ENCODE data around the gene KMT2D. TPM values are rescaled to one million over a fixed set of nuclear protein-coding genes. Genes with fewer than 3 reads are reported as not detected.

Gene KMT2D
- total RNA-seq, 4 donors from 2014 or later: 29.4 to 67.9 (median 47.9) TPM

GRCh38 chr12:49015196-49015595 is 45.4 kb downstream of the KMT2D start:
- Histone ChIP-seq H3K4me3 (no peak overlapping the region), H3K36me3 (peaks cover 3 to 32% (median 11%) of the 10 kb centered on the region in 3 donors), H3K9me3 (no peaks in the 10 kb centered on the region), H3K4me1 (peaks cover 8 to 28% (median 16%) of the 10 kb centered on the region in 3 donors), H3K27me3 (no peaks in the 10 kb centered on the region), H3K27ac (no peak overlapping the region)
- DNase-seq: no peak
- intact Hi-C loops (cut with DNase I): no loop called here
- TF ChIP-seq, protein P1, sequence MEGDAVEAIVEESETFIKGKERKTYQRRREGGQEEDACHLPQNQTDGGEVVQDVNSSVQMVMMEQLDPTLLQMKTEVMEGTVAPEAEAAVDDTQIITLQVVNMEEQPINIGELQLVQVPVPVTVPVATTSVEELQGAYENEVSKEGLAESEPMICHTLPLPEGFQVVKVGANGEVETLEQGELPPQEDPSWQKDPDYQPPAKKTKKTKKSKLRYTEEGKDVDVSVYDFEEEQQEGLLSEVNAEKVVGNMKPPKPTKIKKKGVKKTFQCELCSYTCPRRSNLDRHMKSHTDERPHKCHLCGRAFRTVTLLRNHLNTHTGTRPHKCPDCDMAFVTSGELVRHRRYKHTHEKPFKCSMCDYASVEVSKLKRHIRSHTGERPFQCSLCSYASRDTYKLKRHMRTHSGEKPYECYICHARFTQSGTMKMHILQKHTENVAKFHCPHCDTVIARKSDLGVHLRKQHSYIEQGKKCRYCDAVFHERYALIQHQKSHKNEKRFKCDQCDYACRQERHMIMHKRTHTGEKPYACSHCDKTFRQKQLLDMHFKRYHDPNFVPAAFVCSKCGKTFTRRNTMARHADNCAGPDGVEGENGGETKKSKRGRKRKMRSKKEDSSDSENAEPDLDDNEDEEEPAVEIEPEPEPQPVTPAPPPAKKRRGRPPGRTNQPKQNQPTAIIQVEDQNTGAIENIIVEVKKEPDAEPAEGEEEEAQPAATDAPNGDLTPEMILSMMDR (IDR thresholded peaks at IDR 0.05): no peak
- no peak for TF ChIP-seq POLR2A (IDR thresholded peaks at IDR 0.05)
- WGBS, 2 donors: 75 to 92% methylated on average over 1 of the region's 1 CpG

GRCh38 chr12:49014547-49014946 is 46.0 kb downstream of the KMT2D start:
- no peak for DNase-seq
- Histone ChIP-seq H3K4me1 (peaks cover 8 to 23% (median 15%) of the 10 kb centered on the region in 3 donors), H3K4me3 (no peak overlapping the region), H3K27ac (no peak overlapping the region), H3K9me3 (no peaks in the 10 kb centered on the region), H3K27me3 (no peaks in the 10 kb centered on the region), H3K36me3 (peaks cover 3 to 36% (median 14%) of the 10 kb centered on the region in 3 donors)
- TF ChIP-seq, protein P1 (IDR thresholded peaks at IDR 0.05): no peak
- no peak for TF ChIP-seq POLR2A (IDR thresholded peaks at IDR 0.05)
- intact Hi-C loops (cut with DNase I): no loop called here
- WGBS, 2 donors: 43 to 50% methylated on average over 1 of the region's 1 CpG

DNA sequence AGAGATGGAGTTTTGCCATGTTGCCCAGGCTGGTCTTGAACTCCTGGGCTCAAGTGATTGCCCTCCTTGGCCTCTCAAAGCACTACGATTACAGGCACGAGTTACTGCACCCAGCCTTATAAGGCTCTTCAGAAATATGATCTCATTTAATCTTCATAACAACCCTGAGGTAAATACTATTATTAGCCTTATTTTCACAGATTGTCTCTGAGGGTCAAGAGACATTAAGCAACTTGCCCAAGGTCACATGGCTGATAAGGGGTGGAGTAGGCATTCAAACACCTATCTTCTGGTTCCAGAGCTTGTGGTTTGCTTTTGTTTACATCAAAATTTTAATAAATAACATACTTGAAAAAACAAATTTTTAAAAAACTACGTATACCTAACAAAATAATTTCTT is 47.2 kb downstream of the KMT2D start:
- Histone ChIP-seq H3K27ac (no peak overlapping the region), H3K36me3 (peaks cover 3 to 48% (median 14%) of the 10 kb centered on the region in 3 donors), H3K4me3 (no peak overlapping the region), H3K4me1 (peaks cover 8 to 17% (median 8%) of the 10 kb centered on the region in 3 donors), H3K9me3 (no peaks in the 10 kb centered on the region), H3K27me3 (no peaks in the 10 kb centered on the region)
- DNase-seq: no peak
- 89 to 94% methylated on average over 3 of the region's 3 CpGs for WGBS, 2 donors
- intact Hi-C loops (cut with DNase I): no loop called here
- TF ChIP-seq, protein P1 (IDR thresholded peaks at IDR 0.05): no peak
- no peak for TF ChIP-seq POLR2A (IDR thresholded peaks at IDR 0.05)

DNA sequence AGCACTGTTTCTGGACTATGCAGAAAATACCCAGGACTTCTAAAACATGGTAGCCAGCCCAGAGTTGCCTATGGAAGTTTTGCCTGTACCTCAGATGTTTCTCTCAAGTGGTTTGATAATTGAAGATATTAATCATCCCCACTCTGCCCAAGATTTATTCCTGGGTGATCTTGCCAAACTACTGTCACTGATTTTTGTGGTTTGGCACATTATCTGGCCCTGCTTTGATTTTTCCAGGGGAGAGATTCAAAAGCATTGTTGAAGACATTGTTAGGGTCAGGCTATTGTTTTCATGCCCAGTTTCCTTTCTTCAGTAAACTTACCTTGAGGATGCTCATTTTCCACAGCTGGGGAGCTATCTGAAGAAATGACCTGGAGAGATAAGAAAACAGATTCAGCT is 47.9 kb downstream of the KMT2D start:
- Histone ChIP-seq H3K9me3 (no peaks in the 10 kb centered on the region), H3K4me3 (no peak overlapping the region), H3K27ac (no peak overlapping the region), H3K4me1 (peaks cover 5 to 13% (median 6%) of the 10 kb centered on the region in 3 donors), H3K36me3 (peaks cover 3 to 54% (median 14%) of the 10 kb centered on the region in 3 donors), H3K27me3 (no peaks in the 10 kb centered on the region)
- no peak for DNase-seq
- intact Hi-C loops (cut with DNase I): no loop called here
- TF ChIP-seq, protein P1 (IDR thresholded peaks at IDR 0.05): no peak
- TF ChIP-seq POLR2A (IDR thresholded peaks at IDR 0.05): no peak

Other genes starting within 250 kb of the KMT2D start
- gene CACNB3, start 242.3 kb downstream of the KMT2D start, total RNA-seq: 10 to 100 TPM; 13.4 to 19.5 (median 14.0) TPM
- gene DDX23, start 208.6 kb downstream of the KMT2D start, total RNA-seq: 10 to 100 TPM; 46.0 to 71.5 (median 56.7) TPM
- gene RND1, start 194.9 kb downstream of the KMT2D start, total RNA-seq: 1 to 10 TPM in 2 of 4 donors, under 1 TPM in 2; 0.57 to 6.1 (median 0.95) TPM
- 10 to 100 TPM in 3 of 4 donors, 1 to 10 TPM in 1; 9.5 to 28.6 (median 11.8) TPM for gene FKBP11, start 135.3 kb downstream of the KMT2D start, total RNA-seq
- 10 to 100 TPM; 52.2 to 76.2 (median 61.6) TPM for gene ARF3, start 103.3 kb downstream of the KMT2D start, total RNA-seq
- 1 to 10 TPM in 1 of 4 donors, under 1 TPM in 3; 0.19 to 6.3 (median 0.61) TPM for gene WNT10B, start 89.1 kb downstream of the KMT2D start, total RNA-seq
- under 1 TPM in 1 of 4 donors, not detected in 3; 0.41 TPM for gene WNT1, start 82.5 kb downstream of the KMT2D start, total RNA-seq
- gene DDN, start 61.4 kb downstream of the KMT2D start, total RNA-seq: under 1 TPM; 0.19 to 0.40 (median 0.26) TPM
- gene PRKAG1, start 42.0 kb downstream of the KMT2D start, total RNA-seq: 10 to 100 TPM; 31.9 to 58.6 (median 47.8) TPM
- under 1 TPM in 2 of 4 donors, not detected in 2; 0.23 to 0.44 TPM for gene RHEBL1, start 9.2 kb upstream of the KMT2D start, total RNA-seq
- under 1 TPM in 3 of 4 donors, not detected in 1; 0.19 to 0.31 (median 0.21) TPM for gene DHH, start 34.0 kb upstream of the KMT2D start, total RNA-seq
- gene LMBR1L, start 50.1 kb upstream of the KMT2D start, total RNA-seq: 10 to 100 TPM; 13.7 to 41.8 (median 27.8) TPM
- 100 to 1,000 TPM; 414 to 957 (median 699) TPM for gene TUBA1B, start 70.6 kb upstream of the KMT2D start, total RNA-seq
- gene TUBA1A, start 128.3 kb upstream of the KMT2D start, total RNA-seq: 10 to 100 TPM; 14.5 to 91.0 (median 46.2) TPM
- gene TUBA1C, start 204.3 kb upstream of the KMT2D start, total RNA-seq: 1,000 to 10,000 TPM in 1 of 4 donors, 100 to 1,000 TPM in 3; 587 to 1,132 (median 718) TPM
- under 1 TPM in 1 of 4 donors, not detected in 3; 0.57 TPM for gene PRPH, start 234.4 kb upstream of the KMT2D start, total RNA-seq